Stimulated activated CD8-positive, alpha-beta memory T cell treated with anti-CD3 and anti-CD28 coated beads, Interleukin-12 subunit alpha, Interleukin-12 subunit beta, amount 100 ng/mL, for 4 hours (primary cell): ENCODE results near the gene RHOT2.
A peak's percentile ranks its signal among the peaks of the same experiment; 100 is the strongest.
"Not testable (repeated sequence)": the region's sequence is repeated elsewhere in the genome, so short reads cannot be mapped to it uniquely, and the experiment has no call there.

Experiments used
- DNase-seq: peaks from one replicate; pipeline ENCODE4 v3.0.0-alpha.2; 2020; ENCODE audit warnings: low read depth

Gene RHOT2

GRCh38 chr16:700684-701584, 33.0 kb downstream of the RHOT2 start:
- DNase-seq: no peak

- DNase-seq: no peak
These were observed 34.4 kb downstream of the RHOT2 start for GRCh38 chr16:702341-702740.

GRCh38 chr16:703406-703805, 35.5 kb downstream of the RHOT2 start:
- DNase-seq: no peak

- no peak for DNase-seq
These were observed 36.1 kb downstream of the RHOT2 start for GRCh38 chr16:704047-704446.

- no peak for DNase-seq
These were observed 36.8 kb downstream of the RHOT2 start for GRCh38 chr16:704552-705380.

- DNase-seq: no peak
These were observed 37.7 kb downstream of the RHOT2 start, which contains the start of gene FBXL16 for GRCh38 chr16:705431-706188. Gene FBXL16, minus strand, starts transcription at chr16:705801. Its CDS starts 8,396 bp downstream, at chr16:697405.

GRCh38 chr16:706189-707061, 38.5 kb downstream of the RHOT2 start:
- no peak for DNase-seq

- no peak for DNase-seq
These were observed 39.2 kb downstream of the RHOT2 start for GRCh38 chr16:707062-707538.

- DNase-seq: no peak
These were observed 40.1 kb downstream of the RHOT2 start for GRCh38 chr16:708019-708418.

GRCh38 chr16:708959-709358, 41.0 kb downstream of the RHOT2 start:
- DNase-seq: no peak

GRCh38 chr16:709566-710499, 41.9 kb downstream of the RHOT2 start:
- no peak for DNase-seq

GRCh38 chr16:710500-711075, 42.7 kb downstream of the RHOT2 start:
- DNase-seq: no peak

- DNase-seq: no peak
These were observed 43.2 kb downstream of the RHOT2 start for GRCh38 chr16:711084-711483.

- DNase-seq: peak; percentile 69
These were observed 43.8 kb downstream of the RHOT2 start for GRCh38 chr16:711548-712320.

GRCh38 chr16:712740-713250, 44.9 kb downstream of the RHOT2 start:
- DNase-seq: not testable (repeated sequence)

GRCh38 chr16:714079-714478, 46.1 kb downstream of the RHOT2 start:
- DNase-seq: no peak

GRCh38 chr16:714558-715476, 46.9 kb downstream of the RHOT2 start, which contains the start of gene METRN:
Gene METRN, plus strand, starts transcription at chr16:715118. Its CDS starts 172 bp downstream, at chr16:715290.
- peak; percentile 83 for DNase-seq
